Mammary epithelial cell (primary cell): ENCODE results near the gene PRKCA.

ENCODE experiments used
- CTCF ChIP-seq, 2 donors: IDR thresholded peaks in 1 of 2; conservative IDR thresholded peaks in 1 of 2; 2 replicates each; pipeline ENCODE4 v1.5.1; 2011 to 2012; ENCODE audit warnings: inconsistent platforms in 2 of 2, low read length in 2 of 2, mild to moderate bottlenecking in 2 of 2, control low read depth in 1 of 2, low read depth in 1 of 2; ENCODE audit not compliant: insufficient read depth in 1 of 2; ENCODE audit errors: extremely low read depth in 1 of 2
- EZH2 ChIP-seq: IDR thresholded peaks from 2 replicates; pipeline ENCODE4 v1.6.1; 2012; ENCODE audit warnings: low read length, inconsistent platforms, borderline replicate concordance

GRCh38 chr17:66446419-66446818 lies 144.0 kb downstream of the PRKCA start:
- no peak for TF ChIP-seq CTCF (conservative IDR thresholded peaks at IDR 0.05 in 1 of 2, IDR thresholded peaks at IDR 0.05 in 1 of 2; ENCODE audit: extremely low read depth in 1 of 2, insufficient read depth in 1 of 2, low read depth in 1 of 2, low read length in 2 of 2)
- TF ChIP-seq EZH2: no peak
